Heart left ventricle (tissue), 13 donors: ENCODE measurements around the gene KCNMB2.

ENCODE experiments used
- POLR2A ChIP-seq, 2 donors: fragments of 450-650 bp; IDR thresholded peaks; one replicate each; pipeline ENCODE4 v1.6.1; 2017; ENCODE audit warnings: antibody characterized with exemption in 2 of 2, mild to moderate bottlenecking in 2 of 2, moderate library complexity in 2 of 2
- TF ChIP-seq, protein P1 (sequence below), 12 donors: fragments of 200-600 bp; sonication (generic) in 4 of 12; IDR thresholded peaks; one replicate each; pipeline versions ENCODE4 v1.5.0 to v1.8.0; 2018 to 2022; ENCODE audit warnings: antibody characterized with exemption in 12 of 12, mild to moderate bottlenecking in 5 of 12
- donor health status: ischemic (EF 13 %, LVEDD 7.1; RV severe dilation, severe dysfunction).
- donor health status: DM: no; HTN: yes; CAD: no.
- donor health status: DM: no; HTN: no; CAD: no.
- donor health status: ischemic (EF 25% LVEDD 6.9; RV normal size, moderate dysfunction).
- donor health status: ischemic (EF 25% LVEDD 5.7; RV mildly dilated, moderate dysfunction).
- donor health status: ischemic (EF 35%, LVEDD 5.7; RV mildly dilated, moderate dysfunction).
- donor health status: nonischemic (EF 11% LVEDD 7.7; RV severe dilation, severe dysfunction).
- donor health status: DM: yes; HTN: yes; CAD: no.
- donor health status: PGD.
- donor health status: ischemic (EF 29% LVEDD 5.4; RV normal size, mild dysfunction).
- donor health status: nonischemic (EF 23%, LVEDD 6.1; RV moderate dilation, normal function).

DNA sequence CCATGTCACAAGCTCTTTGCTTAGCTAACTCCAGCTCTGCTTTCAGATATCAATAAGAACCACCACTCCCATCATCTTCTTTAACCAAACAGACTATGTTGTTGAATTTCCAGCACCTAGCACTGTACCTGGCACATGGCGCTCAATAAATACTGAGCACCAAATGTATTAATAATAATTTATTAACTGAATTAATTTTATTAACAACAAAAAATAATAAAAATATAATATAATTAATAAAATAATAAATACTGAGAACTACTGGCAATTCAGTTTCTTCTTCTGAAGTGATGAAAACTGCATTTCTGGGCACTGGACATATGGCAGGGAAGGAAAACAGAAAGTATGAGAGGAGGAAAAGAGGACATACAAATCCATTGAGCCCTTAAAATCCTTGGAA, 271.5 kb downstream of the KCNMB2 start:
- TF ChIP-seq, protein P1, sequence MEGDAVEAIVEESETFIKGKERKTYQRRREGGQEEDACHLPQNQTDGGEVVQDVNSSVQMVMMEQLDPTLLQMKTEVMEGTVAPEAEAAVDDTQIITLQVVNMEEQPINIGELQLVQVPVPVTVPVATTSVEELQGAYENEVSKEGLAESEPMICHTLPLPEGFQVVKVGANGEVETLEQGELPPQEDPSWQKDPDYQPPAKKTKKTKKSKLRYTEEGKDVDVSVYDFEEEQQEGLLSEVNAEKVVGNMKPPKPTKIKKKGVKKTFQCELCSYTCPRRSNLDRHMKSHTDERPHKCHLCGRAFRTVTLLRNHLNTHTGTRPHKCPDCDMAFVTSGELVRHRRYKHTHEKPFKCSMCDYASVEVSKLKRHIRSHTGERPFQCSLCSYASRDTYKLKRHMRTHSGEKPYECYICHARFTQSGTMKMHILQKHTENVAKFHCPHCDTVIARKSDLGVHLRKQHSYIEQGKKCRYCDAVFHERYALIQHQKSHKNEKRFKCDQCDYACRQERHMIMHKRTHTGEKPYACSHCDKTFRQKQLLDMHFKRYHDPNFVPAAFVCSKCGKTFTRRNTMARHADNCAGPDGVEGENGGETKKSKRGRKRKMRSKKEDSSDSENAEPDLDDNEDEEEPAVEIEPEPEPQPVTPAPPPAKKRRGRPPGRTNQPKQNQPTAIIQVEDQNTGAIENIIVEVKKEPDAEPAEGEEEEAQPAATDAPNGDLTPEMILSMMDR (IDR thresholded peaks at IDR 0.05): no peak
- no peak for TF ChIP-seq POLR2A (IDR thresholded peaks at IDR 0.05)
